D721Med (cell line): ENCODE measurements around the gene LRRC23.

Experiments
- DNase-seq: peaks from one replicate; pipeline ENCODE4 v3.0.0; 2011; ENCODE audit warnings: low spot score; ENCODE audit not compliant: insufficient read length
- FAIRE-seq: peaks from 2 replicates; lab custom pipeline; 2011; peaks lifted over from hg19 to GRCh38; lab: Jason Lieb, UNC
- TF ChIP-seq, protein P1 (sequence below): IDR thresholded peaks from 2 replicates; pipeline ENCODE4 v1.5.1; 2012; ENCODE audit warnings: mild to moderate bottlenecking, control low read depth; ENCODE audit not compliant: insufficient read depth; ENCODE audit errors: missing control alignments

LRRC23 gene

DNA sequence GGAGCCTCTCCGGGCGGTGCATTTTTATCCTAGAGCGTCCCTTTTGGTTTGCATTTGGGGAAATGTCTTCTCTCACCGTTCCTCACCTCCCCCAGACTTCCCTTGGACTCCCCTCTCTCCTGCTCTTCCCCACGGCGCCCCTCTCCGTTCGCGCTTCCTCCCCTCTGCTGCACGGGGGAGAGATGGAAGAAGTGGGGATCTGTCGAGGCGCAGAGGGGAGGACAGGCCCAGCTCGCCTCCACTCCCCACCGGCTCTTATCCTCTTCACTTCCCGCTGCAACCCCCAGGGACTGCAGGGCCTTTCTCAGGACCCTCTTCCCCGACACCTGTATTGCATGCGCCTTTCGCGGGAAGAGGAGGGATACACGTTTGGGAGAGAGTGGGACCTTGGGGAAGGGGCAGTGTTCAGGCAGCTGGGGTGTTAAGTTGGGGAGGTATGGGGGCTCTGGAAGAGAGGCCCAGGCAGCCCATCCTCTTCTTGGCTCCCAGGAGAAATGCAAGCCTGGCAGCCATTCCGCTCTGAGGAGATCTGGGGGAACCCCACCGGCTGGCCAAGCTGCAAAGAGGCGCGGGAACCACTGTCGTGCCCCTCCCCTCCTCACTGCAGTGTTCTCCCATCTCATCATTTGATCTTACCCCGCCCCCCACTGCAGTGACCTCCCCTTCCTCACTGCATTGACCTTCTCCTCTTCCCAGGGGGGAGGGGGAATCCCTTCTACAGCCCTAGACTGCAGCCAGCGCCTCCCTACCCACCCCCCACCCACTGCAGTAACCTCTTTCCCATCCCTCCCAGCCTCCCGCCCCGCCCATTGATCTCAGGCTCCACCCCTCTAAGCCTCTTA, 10.5 kb downstream of the LRRC23 start:
- peak; percentile 97 for DNase-seq
- no peak for FAIRE-seq
- TF ChIP-seq, protein P1, sequence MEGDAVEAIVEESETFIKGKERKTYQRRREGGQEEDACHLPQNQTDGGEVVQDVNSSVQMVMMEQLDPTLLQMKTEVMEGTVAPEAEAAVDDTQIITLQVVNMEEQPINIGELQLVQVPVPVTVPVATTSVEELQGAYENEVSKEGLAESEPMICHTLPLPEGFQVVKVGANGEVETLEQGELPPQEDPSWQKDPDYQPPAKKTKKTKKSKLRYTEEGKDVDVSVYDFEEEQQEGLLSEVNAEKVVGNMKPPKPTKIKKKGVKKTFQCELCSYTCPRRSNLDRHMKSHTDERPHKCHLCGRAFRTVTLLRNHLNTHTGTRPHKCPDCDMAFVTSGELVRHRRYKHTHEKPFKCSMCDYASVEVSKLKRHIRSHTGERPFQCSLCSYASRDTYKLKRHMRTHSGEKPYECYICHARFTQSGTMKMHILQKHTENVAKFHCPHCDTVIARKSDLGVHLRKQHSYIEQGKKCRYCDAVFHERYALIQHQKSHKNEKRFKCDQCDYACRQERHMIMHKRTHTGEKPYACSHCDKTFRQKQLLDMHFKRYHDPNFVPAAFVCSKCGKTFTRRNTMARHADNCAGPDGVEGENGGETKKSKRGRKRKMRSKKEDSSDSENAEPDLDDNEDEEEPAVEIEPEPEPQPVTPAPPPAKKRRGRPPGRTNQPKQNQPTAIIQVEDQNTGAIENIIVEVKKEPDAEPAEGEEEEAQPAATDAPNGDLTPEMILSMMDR = no peak

- FAIRE-seq (no peak), DNase-seq (no peak)
- TF ChIP-seq, protein P1 = no peak
Observed at GRCh38 chr12:6915789-6916285, 11.2 kb downstream of the LRRC23 start.

GRCh38 chr12:6916426-6917200, 12.0 kb downstream of the LRRC23 start:
- no peak for FAIRE-seq
- TF ChIP-seq, protein P1 = no peak
- no peak for DNase-seq

DNA sequence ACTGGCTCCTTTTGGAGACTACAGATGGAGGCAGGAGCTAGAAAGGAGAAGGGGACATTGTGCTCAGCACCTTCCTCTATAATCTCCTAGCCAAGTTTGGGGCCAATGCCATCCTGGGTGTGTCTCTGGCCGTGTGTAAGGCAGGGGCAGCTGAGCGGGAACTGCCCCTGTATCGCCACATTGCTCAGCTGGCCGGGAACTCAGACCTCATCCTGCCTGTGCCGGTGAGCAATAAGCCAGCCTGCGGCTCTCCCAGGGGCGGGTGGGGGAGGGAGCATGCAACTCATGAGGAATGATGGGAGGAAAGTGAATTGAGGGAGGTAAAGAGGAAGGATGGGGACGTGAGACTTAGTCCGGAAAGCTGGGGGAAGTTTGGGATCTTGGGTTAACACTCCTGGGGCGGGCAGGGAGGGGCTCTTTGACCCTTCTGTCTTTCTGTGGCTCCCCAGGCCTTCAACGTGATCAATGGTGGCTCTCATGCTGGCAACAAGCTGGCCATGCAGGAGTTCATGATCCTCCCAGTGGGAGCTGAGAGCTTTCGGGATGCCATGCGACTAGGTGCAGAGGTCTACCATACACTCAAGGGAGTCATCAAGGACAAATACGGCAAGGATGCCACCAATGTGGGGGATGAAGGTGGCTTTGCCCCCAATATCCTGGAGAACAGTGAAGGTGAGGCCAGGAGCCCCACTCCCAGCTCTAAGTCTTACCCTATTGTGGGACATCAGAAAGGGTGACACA, 13.0 kb downstream of the LRRC23 start:
- TF ChIP-seq, protein P1 = no peak
- no peak for DNase-seq
- no peak for FAIRE-seq

- DNase-seq (no peak), FAIRE-seq (no peak)
- TF ChIP-seq, protein P1 = no peak
Observed at GRCh38 chr12:6919588-6919987, 15.0 kb downstream of the LRRC23 start.

GRCh38 chr12:6921539-6921938, 16.9 kb downstream of the LRRC23 start:
- FAIRE-seq = no peak
- DNase-seq = no peak
- TF ChIP-seq, protein P1 = no peak
